ENCODE measurements around the gene KCTD7.

- no peak for TF ChIP-seq REST (IDR thresholded peaks at IDR 0.05; ENCODE audit: borderline replicate concordance)
- no peak for TF ChIP-seq CTCF (IDR thresholded peaks at IDR 0.05; ENCODE audit: poor library complexity, severe bottlenecking)
- TF ChIP-seq POLR2AphosphoS5 (IDR thresholded peaks at IDR 0.05): no peak
- no peak for TF ChIP-seq EZH2 (IDR thresholded peaks at IDR 0.05; ENCODE audit: borderline replicate concordance, insufficient read depth, low read length, poor library complexity, severe bottlenecking)
- no peak for TF ChIP-seq EP300 (conservative IDR thresholded peaks at IDR 0.05; ENCODE audit: poor library complexity, severe bottlenecking)
- TF ChIP-seq TAF1 (IDR thresholded peaks at IDR 0.05; ENCODE audit: low read depth): no peak
Measured at GRCh38 chr7:66640802-66641525, 12.3 kb downstream of the KCTD7 start.
